ENCODE data around the gene TNK2.
"Not testable (repeated sequence)": the region's sequence is repeated elsewhere in the genome, so short reads cannot be mapped to it uniquely, and the experiment has no call there.

Gene TNK2

DNA sequence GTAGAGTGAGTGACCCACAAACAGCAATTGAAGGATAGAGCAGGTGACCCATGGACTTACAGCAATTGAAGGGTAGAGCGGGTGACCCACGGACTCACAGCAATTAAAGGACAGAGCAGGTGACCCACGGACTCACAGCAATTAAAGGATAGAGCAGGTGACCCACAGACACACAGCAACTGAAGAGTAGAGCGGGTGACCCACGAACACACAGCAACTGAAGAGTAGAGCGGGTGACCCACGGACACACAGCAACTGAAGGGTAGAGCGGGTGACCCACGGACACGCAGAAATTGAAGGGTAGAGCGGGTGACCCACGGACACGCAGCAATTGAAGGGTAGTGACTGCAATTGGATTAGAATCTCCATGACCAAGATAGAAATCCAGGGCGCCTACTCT, 9.8 kb upstream of the TNK2 start:
- Histone ChIP-seq H3K36me3 (ENCODE audit: control insufficient read depth, insufficient read depth, low read length) (no peaks in the 10 kb centered on the region), H3K4me3 (ENCODE audit: insufficient read depth, low read depth, low read length) (no peak overlapping the region), H3K4me1 (ENCODE audit: control insufficient read depth, insufficient read depth, low read length) (peaks cover 7% of the 10 kb centered on the region), H3K27me3 (ENCODE audit: control insufficient read depth, insufficient read depth, low read length, poor library complexity, severe bottlenecking) (peaks cover 7% of the 10 kb centered on the region), H3K27ac (ENCODE audit: insufficient read depth, low read depth, low read length, poor library complexity, severe bottlenecking) (no peak overlapping the region), H3K9me3 (ENCODE audit: control insufficient read depth, low read length) (no peaks in the 10 kb centered on the region)
- WGBS, 2 experiments = 91 to 93% methylated on average over 14 of the region's 14 CpGs

DNA sequence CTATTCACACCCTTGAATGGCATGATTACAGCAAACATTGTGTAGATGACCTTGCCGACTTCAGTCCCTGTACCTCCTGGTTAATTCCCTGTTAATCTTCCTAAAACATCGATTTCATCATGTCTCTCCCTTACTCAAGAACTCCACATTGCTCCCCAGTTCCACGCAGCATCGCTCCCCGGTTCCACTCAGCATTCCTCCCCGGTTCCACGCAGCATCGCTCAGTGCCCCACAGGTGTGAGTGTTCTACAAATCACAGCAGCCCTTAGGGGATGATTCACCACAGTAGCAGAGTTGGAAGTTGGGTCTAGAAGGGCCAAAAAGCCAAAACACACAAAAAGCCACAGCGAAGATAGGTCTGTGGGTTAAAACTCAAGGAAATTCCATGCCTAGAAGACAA, 8.6 kb upstream of the TNK2 start:
- Histone ChIP-seq H3K9me3 (ENCODE audit: control insufficient read depth, low read length) (no peaks in the 10 kb centered on the region), H3K4me1 (ENCODE audit: control insufficient read depth, insufficient read depth, low read length) (peaks cover 7% of the 10 kb centered on the region), H3K27me3 (ENCODE audit: control insufficient read depth, insufficient read depth, low read length, poor library complexity, severe bottlenecking) (peaks cover 7% of the 10 kb centered on the region), H3K36me3 (ENCODE audit: control insufficient read depth, insufficient read depth, low read length) (no peaks in the 10 kb centered on the region), H3K27ac (ENCODE audit: insufficient read depth, low read depth, low read length, poor library complexity, severe bottlenecking) (no peak overlapping the region), H3K4me3 (ENCODE audit: insufficient read depth, low read depth, low read length) (no peak overlapping the region)
- 88 to 91% methylated on average over 9 of the region's 9 CpGs for WGBS, 2 experiments

DNA sequence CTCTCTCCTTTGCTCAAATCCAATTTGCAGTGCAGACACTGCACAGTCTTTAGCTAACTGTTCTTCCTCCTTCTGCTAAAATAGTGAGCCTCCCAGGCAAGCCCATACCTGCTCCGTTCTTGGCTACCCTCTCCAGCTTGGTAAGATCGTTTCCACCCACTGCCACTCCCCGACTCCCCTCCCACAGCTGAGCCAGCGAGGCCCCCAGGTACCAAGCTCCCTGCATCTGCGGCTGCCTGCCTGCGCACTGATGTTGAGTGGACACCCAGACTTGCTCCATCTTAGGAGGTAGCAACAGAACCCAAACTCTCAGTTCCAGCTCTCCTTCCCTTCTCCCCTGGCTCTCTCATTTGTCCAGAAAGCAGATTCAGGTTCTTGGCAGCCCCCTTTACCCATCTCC, 7.9 kb upstream of the TNK2 start:
- no peaks in the 10 kb centered on the region for H3K9me3 ChIP-seq (ENCODE audit: control insufficient read depth, low read length)
- H3K27me3 ChIP-seq (ENCODE audit: control insufficient read depth, insufficient read depth, low read length, poor library complexity, severe bottlenecking) = peaks cover 7% of the 10 kb centered on the region
- H3K4me3 ChIP-seq (ENCODE audit: insufficient read depth, low read depth, low read length) = no peak overlapping the region
- WGBS, 2 experiments = 84% methylated on average over 6 of the region's 6 CpGs
- peaks cover 7% of the 10 kb centered on the region for H3K4me1 ChIP-seq (ENCODE audit: control insufficient read depth, insufficient read depth, low read length)
- no peaks in the 10 kb centered on the region for H3K36me3 ChIP-seq (ENCODE audit: control insufficient read depth, insufficient read depth, low read length)
- H3K27ac ChIP-seq (ENCODE audit: insufficient read depth, low read depth, low read length, poor library complexity, severe bottlenecking) = no peak overlapping the region

DNA sequence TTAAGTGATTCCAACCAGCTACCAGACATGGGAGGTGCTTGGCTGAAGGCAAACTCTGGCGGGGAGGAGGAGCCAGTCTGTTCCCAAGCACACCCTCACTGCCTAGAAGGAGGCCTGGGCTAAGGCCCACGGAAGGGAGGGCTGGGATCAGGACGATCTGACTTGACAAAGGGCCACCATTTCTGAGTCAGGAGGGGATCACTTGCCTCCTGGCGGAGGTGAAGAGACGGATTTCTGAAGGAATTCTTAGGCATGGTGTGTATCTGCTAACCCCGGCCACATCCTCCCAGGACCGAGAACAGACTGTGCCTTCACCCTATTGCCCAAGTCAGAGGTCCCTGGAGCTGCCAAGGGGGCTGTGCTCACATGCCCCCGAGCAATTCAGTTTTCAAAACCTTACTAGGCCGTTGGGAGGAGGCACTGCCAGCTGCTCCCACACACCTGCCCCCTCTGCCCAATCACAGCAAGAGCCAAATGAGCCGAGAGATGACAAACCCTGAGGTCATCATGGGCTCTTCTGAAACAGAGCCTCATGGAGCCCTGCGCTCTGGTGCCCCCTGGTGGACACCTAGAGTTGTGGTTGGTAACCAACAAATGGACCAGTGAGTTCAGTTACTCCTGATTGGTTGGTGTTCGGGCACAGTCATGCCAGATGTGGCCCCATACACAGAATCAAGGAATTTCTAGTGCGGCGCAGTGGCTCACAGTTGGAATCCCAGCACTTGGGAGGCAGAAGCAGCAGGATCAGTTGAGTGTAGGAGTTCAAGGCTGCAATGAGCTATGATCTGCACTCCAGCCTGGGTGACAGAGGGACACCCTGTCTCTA, 6.5 kb upstream of the TNK2 start:
- H3K27ac ChIP-seq (ENCODE audit: insufficient read depth, low read depth, low read length, poor library complexity, severe bottlenecking) = peak overlapping the region; percentile 86
- H3K4me3 ChIP-seq (ENCODE audit: insufficient read depth, low read depth, low read length) = no peak overlapping the region
- no peaks in the 10 kb centered on the region for H3K9me3 ChIP-seq (ENCODE audit: control insufficient read depth, low read length)
- peaks cover 17% of the 10 kb centered on the region for H3K27me3 ChIP-seq (ENCODE audit: control insufficient read depth, insufficient read depth, low read length, poor library complexity, severe bottlenecking)
- peaks cover 10% of the 10 kb centered on the region for H3K4me1 ChIP-seq (ENCODE audit: control insufficient read depth, insufficient read depth, low read length)
- H3K36me3 ChIP-seq (ENCODE audit: control insufficient read depth, insufficient read depth, low read length) = no peaks in the 10 kb centered on the region
- 22% methylated on average over 14 of the region's 14 CpGs for WGBS, 2 experiments

DNA sequence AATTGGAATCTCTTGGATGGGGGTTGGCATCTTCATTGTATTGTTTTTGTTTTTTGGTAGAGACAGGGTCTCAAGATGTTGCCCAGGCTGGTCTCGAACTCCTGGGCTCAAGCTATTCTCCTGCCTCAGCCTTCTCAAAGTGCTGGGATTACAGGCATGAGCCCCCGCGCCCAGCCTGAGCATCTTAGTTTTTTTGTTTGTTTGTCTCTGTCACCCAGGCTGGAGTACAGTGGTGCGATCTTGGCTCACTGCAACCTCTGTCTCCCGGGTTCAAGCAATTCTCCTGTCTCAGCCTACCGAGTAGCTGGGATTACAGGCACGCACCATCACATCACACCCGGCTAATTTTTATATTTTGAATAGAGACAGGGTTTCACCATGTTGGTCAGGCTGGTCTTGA, 5.8 kb upstream of the TNK2 start:
- not testable (repeated sequence) for H3K36me3 ChIP-seq (ENCODE audit: control insufficient read depth, insufficient read depth, low read length); H3K9me3 ChIP-seq (ENCODE audit: control insufficient read depth, low read length); H3K4me1 ChIP-seq (ENCODE audit: control insufficient read depth, insufficient read depth, low read length); H3K4me3 ChIP-seq (ENCODE audit: insufficient read depth, low read depth, low read length); H3K27ac ChIP-seq (ENCODE audit: insufficient read depth, low read depth, low read length, poor library complexity, severe bottlenecking)
- H3K27me3 ChIP-seq (ENCODE audit: control insufficient read depth, insufficient read depth, low read length, poor library complexity, severe bottlenecking) = peaks cover 19% of the 10 kb centered on the region
- WGBS, 2 experiments = 87 to 92% methylated on average over 8 of the region's 8 CpGs

DNA sequence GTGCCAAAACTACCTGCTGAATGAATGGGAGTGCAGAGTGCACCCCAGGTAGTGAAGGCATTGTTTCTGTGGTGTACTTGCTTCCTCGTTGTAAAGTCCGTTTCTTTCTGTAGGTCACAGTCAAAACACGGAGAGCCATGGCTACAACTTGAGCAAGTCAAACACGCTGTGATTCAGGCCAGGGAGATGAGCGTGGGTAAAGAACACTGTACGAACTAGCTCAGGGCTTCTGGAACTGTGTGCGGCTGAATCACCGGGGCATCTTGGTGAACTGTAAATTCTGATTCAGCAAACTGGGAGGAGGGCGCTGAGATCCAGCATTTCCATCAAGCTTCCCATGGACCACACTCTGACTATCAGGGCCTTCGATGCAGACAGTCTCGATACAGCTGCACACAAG, 5.0 kb upstream of the TNK2 start:
- H3K9me3 ChIP-seq (ENCODE audit: control insufficient read depth, low read length) = no peaks in the 10 kb centered on the region
- 90 to 92% methylated on average over 11 of the region's 11 CpGs for WGBS, 2 experiments
- no peak overlapping the region for H3K27ac ChIP-seq (ENCODE audit: insufficient read depth, low read depth, low read length, poor library complexity, severe bottlenecking)
- H3K36me3 ChIP-seq (ENCODE audit: control insufficient read depth, insufficient read depth, low read length) = no peaks in the 10 kb centered on the region
- H3K4me1 ChIP-seq (ENCODE audit: control insufficient read depth, insufficient read depth, low read length) = peaks cover 10% of the 10 kb centered on the region
- no peak overlapping the region for H3K4me3 ChIP-seq (ENCODE audit: insufficient read depth, low read depth, low read length)
- H3K27me3 ChIP-seq (ENCODE audit: control insufficient read depth, insufficient read depth, low read length, poor library complexity, severe bottlenecking) = peaks cover 24% of the 10 kb centered on the region

DNA sequence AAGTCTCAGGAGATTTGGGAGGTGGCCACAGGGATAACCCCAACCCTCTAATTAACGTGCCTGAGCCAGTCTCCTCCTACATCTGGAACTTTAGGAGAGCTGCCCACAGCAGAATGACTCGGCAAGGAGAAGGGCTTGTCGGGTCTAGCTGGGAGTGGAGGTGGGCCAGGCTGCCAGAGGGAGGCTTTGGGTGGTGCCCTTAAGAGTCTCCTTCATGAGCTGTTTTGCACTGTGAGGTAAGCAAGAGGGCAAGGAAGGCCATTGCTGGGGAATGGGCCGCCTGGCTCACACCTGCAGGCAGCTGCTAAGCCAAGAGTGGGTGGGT, 3.6 kb upstream of the TNK2 start:
- H3K9me3 ChIP-seq (ENCODE audit: control insufficient read depth, low read length) = no peaks in the 10 kb centered on the region
- peaks cover 38% of the 10 kb centered on the region for H3K27me3 ChIP-seq (ENCODE audit: control insufficient read depth, insufficient read depth, low read length, poor library complexity, severe bottlenecking)
- WGBS, 2 experiments = 88 to 90% methylated on average over 4 of the region's 4 CpGs
- peaks cover 20% of the 10 kb centered on the region for H3K4me1 ChIP-seq (ENCODE audit: control insufficient read depth, insufficient read depth, low read length)
- no peak overlapping the region for H3K27ac ChIP-seq (ENCODE audit: insufficient read depth, low read depth, low read length, poor library complexity, severe bottlenecking)
- no peak overlapping the region for H3K4me3 ChIP-seq (ENCODE audit: insufficient read depth, low read depth, low read length)
- no peaks in the 10 kb centered on the region for H3K36me3 ChIP-seq (ENCODE audit: control insufficient read depth, insufficient read depth, low read length)

DNA sequence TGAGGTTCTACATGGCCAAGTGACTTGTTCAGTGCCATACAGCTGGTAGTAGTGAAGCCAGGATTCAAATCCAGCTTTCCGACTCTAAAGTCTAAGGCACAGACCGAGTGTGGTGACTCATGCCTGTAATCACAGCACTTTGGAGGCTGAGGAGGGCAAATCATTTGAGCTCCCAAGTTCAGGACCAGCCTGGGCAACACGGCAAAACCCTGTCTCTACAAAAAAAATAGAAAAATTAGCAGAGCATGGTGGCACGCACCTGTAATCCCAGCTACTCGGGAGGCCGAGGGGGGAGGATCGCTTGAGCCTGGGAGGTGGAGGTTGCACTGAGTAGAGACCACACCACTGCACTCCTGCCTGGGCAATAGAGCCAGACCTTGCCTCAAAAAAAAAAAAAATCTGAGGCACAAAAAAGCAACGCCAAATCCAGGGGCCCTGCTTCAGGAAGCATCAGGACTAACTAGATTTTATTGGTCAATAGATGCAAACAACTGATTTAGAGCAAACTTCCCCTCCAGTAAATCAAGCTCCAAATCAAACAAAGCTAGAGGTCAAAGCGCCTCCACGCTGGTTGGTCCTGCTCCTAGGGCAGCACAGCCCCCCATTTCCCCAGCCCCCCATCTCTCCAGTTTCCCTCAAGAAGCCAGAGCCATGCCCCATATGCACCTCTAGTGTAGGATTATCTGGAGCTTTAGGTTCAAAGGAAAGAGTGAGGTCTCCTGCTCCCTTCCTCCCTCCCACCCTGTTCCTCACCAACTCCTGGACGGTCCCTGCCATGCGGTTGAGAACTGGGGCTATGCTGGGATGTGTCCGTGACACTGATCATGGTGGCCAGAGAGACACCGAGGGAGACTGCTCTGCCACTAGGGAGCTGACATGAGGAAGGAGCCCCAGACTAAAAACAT, 2.9 kb upstream of the TNK2 start:
- Histone ChIP-seq H3K27ac (ENCODE audit: insufficient read depth, low read depth, low read length, poor library complexity, severe bottlenecking) (no peak overlapping the region), H3K4me3 (ENCODE audit: insufficient read depth, low read depth, low read length) (no peak overlapping the region), H3K4me1 (ENCODE audit: control insufficient read depth, insufficient read depth, low read length) (peaks cover 20% of the 10 kb centered on the region), H3K9me3 (ENCODE audit: control insufficient read depth, low read length) (no peaks in the 10 kb centered on the region), H3K27me3 (ENCODE audit: control insufficient read depth, insufficient read depth, low read length, poor library complexity, severe bottlenecking) (peaks cover 33% of the 10 kb centered on the region), H3K36me3 (ENCODE audit: control insufficient read depth, insufficient read depth, low read length) (no peaks in the 10 kb centered on the region)
- 86 to 89% methylated on average over 14 of the region's 14 CpGs for WGBS, 2 experiments

DNA sequence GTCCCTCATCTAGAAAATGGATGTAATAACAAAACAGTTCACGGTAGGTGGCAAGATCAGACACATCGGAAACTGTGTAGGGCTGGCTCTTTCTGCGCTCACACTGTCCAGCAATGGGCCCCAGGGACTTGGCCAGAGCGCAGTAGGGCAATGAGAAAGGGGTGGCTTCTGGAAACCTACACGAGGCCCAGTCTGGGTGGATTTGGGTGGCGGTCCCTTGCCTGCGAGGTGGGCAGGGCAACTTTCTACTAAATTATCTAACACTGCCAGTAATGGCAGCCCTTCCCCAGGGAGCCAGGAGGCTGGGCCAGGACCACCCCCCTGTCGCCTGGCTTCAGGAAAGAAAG, 2.1 kb upstream of the TNK2 start:
- no peak overlapping the region for H3K27ac ChIP-seq (ENCODE audit: insufficient read depth, low read depth, low read length, poor library complexity, severe bottlenecking)
- 75 to 79% methylated on average over 8 of the region's 8 CpGs for WGBS, 2 experiments
- H3K4me3 ChIP-seq (ENCODE audit: insufficient read depth, low read depth, low read length) = peak overlapping the region; percentile 42

DNA sequence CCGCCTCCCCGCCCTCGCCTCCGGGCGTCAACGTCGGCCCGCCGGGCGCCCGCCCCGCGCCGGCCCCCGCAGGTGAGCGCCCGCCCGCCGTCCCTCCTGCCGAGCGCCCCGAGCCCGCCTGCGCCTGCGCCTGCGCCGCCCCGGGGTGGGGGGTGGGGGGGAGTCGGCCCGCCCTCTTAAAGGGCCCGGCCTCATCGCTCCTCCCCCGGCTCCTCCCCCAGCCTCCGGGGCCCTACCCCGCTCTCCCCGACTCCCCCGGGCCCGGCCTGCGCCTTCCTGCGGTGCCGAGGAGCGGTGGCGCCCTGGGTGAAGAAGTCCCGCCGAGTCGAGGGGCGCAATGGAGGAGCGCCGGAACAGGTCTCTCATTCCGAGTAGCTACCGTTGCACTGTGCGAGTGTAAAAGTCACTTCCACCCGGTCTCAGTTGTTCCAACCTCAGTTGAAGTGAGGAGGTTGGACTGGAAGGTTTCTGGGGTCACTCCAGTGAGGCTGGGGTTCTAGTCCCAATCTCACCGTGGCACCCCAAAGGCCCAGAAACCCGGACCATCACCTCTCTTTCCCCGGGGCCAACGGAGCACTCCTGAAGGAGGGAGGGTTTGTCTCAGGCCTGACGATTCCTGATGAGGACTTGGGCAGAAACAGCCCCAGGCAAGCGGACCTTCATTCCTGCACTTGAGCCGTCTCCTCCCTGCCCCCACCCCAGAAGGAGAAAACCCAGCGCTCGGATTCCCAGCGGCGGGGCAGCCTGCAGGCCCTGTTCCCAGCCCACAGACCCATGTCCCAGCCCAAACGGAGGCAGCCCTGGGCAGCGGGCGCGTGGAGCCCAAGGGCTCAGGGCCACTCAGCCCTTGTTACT, 1.5 kb upstream of the TNK2 start:
- Histone ChIP-seq H3K36me3 (ENCODE audit: control insufficient read depth, insufficient read depth, low read length) (no peaks in the 10 kb centered on the region), H3K4me3 (ENCODE audit: insufficient read depth, low read depth, low read length) (peak overlapping the region; percentile 42), H3K27ac (ENCODE audit: insufficient read depth, low read depth, low read length, poor library complexity, severe bottlenecking) (no peak overlapping the region), H3K9me3 (ENCODE audit: control insufficient read depth, low read length) (no peaks in the 10 kb centered on the region), H3K27me3 (ENCODE audit: control insufficient read depth, insufficient read depth, low read length, poor library complexity, severe bottlenecking) (peaks cover 31% of the 10 kb centered on the region), H3K4me1 (ENCODE audit: control insufficient read depth, insufficient read depth, low read length) (peaks cover 17% of the 10 kb centered on the region)
- WGBS, 2 experiments = 4 to 5% methylated on average over 50 to 68 of the region's 68 CpGs

More for the DNA sequence above, 2.1 kb upstream of the TNK2 start:
- no peaks in the 10 kb centered on the region for H3K36me3 ChIP-seq (ENCODE audit: control insufficient read depth, insufficient read depth, low read length)
- H3K4me1 ChIP-seq (ENCODE audit: control insufficient read depth, insufficient read depth, low read length) = peaks cover 20% of the 10 kb centered on the region
- H3K9me3 ChIP-seq (ENCODE audit: control insufficient read depth, low read length) = no peaks in the 10 kb centered on the region
- H3K27me3 ChIP-seq (ENCODE audit: control insufficient read depth, insufficient read depth, low read length, poor library complexity, severe bottlenecking) = peaks cover 31% of the 10 kb centered on the region
